Osteoblast (primary cell): ENCODE results near the gene JPH3. TPM values are rescaled to one million over a fixed set of nuclear protein-coding genes. Genes with fewer than 3 reads are reported as not detected.
A peak's percentile ranks its signal among the peaks of the same experiment; 100 is the strongest.

Source experiments
- DNase-seq: peaks from one replicate; pipeline ENCODE4 v3.0.0; 2011; ENCODE audit warnings: low spot score, mixed read lengths; ENCODE audit not compliant: insufficient read length; ENCODE audit errors: missing footprints
- H2AFZ ChIP-seq: 2 replicates; pipeline ENCODE4 v1.6.0; 2011; ENCODE audit warnings: mild to moderate bottlenecking, low read length
- H3K27ac ChIP-seq: 2 replicates; pipeline ENCODE4 v1.5.1; 2011; ENCODE audit warnings: mild to moderate bottlenecking, low read depth, low read length, moderate library complexity
- H3K27me3 ChIP-seq: 2 replicates; pipeline ENCODE4 v1.6.0; 2012; ENCODE audit warnings: mild to moderate bottlenecking, control low read depth, inconsistent platforms, low read length, moderate library complexity; ENCODE audit not compliant: insufficient read depth
- H3K36me3 ChIP-seq: 2 replicates; pipeline ENCODE4 v1.5.1; 2011; ENCODE audit warnings: mild to moderate bottlenecking, low read length, control low read depth, moderate library complexity; ENCODE audit not compliant: insufficient read depth
- H3K4me1 ChIP-seq: 2 replicates; pipeline ENCODE4 v1.5.1; 2011; ENCODE audit warnings: mild to moderate bottlenecking, low read length, control low read depth, moderate library complexity; ENCODE audit not compliant: insufficient read depth
- H3K4me2 ChIP-seq: 2 replicates; pipeline ENCODE4 v1.6.0; 2011; ENCODE audit warnings: mild to moderate bottlenecking, low read length; ENCODE audit not compliant: insufficient read depth
- H3K4me3 ChIP-seq: fragments of 200-600 bp; sonication (generic); 3 replicates; pipeline ENCODE4 v1.5.1; 2012; ENCODE audit warnings: mild to moderate bottlenecking, low read length, inconsistent platforms; ENCODE audit not compliant: insufficient read depth
- H3K79me2 ChIP-seq: 2 replicates; pipeline ENCODE4 v1.6.0; 2012; ENCODE audit warnings: mild to moderate bottlenecking, low read length, control low read depth, inconsistent platforms; ENCODE audit not compliant: insufficient read depth
- H3K9me3 ChIP-seq: 2 replicates; pipeline ENCODE4 v1.5.1; 2011; ENCODE audit warnings: low read depth, low read length, control low read depth
- H4K20me1 ChIP-seq: 2 replicates; pipeline ENCODE4 v1.6.0; 2012; ENCODE audit warnings: mild to moderate bottlenecking, low read length, control low read depth; ENCODE audit not compliant: insufficient read depth
- total RNA-seq: library from RNA; depleted of rRNA; stranded (reverse); fragments of >200 nt; gene quantifications from 2 replicates; pipeline ENCODE4 v1.2.3, GENCODE V29; 2012
- TF ChIP-seq, protein P1 (sequence below): IDR thresholded peaks from 2 replicates; pipeline ENCODE4 v1.5.1; 2011; ENCODE audit warnings: mild to moderate bottlenecking, low read depth, low read length, moderate library complexity; ENCODE audit errors: extremely low read depth

Gene JPH3
- total RNA-seq, 1 donor: not detected

- Histone ChIP-seq H4K20me1 (no peaks in the 10 kb centered on the region), H3K27ac (no peak overlapping the region), H3K36me3 (no peaks in the 10 kb centered on the region), H3K4me1 (no peaks in the 10 kb centered on the region), H3K27me3 (peaks cover under 1% of the 10 kb centered on the region), H3K9me3 (no peaks in the 10 kb centered on the region), H3K4me2 (no peak overlapping the region), H3K79me2 (no peaks in the 10 kb centered on the region), H2AFZ (no peak overlapping the region), H3K4me3 (no peak overlapping the region)
- DNase-seq: peak; percentile 90
- TF ChIP-seq, protein P1, sequence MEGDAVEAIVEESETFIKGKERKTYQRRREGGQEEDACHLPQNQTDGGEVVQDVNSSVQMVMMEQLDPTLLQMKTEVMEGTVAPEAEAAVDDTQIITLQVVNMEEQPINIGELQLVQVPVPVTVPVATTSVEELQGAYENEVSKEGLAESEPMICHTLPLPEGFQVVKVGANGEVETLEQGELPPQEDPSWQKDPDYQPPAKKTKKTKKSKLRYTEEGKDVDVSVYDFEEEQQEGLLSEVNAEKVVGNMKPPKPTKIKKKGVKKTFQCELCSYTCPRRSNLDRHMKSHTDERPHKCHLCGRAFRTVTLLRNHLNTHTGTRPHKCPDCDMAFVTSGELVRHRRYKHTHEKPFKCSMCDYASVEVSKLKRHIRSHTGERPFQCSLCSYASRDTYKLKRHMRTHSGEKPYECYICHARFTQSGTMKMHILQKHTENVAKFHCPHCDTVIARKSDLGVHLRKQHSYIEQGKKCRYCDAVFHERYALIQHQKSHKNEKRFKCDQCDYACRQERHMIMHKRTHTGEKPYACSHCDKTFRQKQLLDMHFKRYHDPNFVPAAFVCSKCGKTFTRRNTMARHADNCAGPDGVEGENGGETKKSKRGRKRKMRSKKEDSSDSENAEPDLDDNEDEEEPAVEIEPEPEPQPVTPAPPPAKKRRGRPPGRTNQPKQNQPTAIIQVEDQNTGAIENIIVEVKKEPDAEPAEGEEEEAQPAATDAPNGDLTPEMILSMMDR: no peak
These were observed 91.5 kb downstream of the JPH3 start for GRCh38 chr16:87693827-87694226.

DNA sequence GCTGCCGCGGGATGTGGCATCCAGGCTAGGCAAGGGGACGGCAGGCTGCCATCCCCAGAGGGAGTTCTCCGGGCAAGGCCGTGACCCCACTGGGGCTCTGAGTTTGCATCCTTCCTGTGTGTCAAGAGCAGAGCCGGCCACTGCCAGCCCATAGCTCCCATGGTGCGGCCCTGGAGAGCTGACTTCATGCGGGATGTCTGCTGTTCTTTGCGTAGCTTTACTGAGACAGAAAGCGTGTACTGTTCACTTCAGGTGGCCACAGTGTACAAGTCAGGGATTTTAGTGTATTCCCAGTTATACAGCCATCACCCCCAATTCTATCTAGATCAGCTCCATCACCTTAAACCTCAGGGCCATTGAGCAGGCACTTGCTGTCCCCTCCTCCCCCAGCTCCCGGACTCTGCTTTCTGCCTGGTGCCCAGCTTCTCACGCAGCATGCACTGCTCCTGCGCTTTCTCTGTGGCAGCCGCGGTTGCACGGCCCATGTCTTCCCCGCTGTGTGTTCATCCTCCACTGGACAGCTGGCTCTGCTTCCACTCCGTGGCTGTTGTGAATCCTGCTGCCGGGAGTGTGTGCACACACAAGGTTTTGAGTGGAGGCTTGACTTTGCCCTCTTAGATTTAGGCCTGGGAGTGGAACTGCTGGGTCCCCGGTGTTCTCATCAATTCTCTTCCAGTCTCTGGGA is 92.3 kb downstream of the JPH3 start:
- Histone ChIP-seq H3K9me3 (no peaks in the 10 kb centered on the region), H3K4me3 (no peak overlapping the region), H3K36me3 (no peaks in the 10 kb centered on the region), H3K4me1 (no peaks in the 10 kb centered on the region), H2AFZ (no peak overlapping the region), H3K27me3 (no peaks in the 10 kb centered on the region), H4K20me1 (no peaks in the 10 kb centered on the region), H3K27ac (no peak overlapping the region), H3K4me2 (no peak overlapping the region), H3K79me2 (no peaks in the 10 kb centered on the region)
- DNase-seq: peak; percentile 91
- TF ChIP-seq, protein P1: no peak

GRCh38 chr16:87695534-87695933 is 93.2 kb downstream of the JPH3 start:
- Histone ChIP-seq H2AFZ (no peak overlapping the region), H3K27ac (no peak overlapping the region), H3K9me3 (no peaks in the 10 kb centered on the region), H3K4me3 (no peak overlapping the region), H4K20me1 (no peaks in the 10 kb centered on the region), H3K27me3 (no peaks in the 10 kb centered on the region), H3K4me1 (no peaks in the 10 kb centered on the region), H3K36me3 (peaks cover 4% of the 10 kb centered on the region), H3K79me2 (no peaks in the 10 kb centered on the region), H3K4me2 (no peak overlapping the region)
- DNase-seq: peak; percentile 83
- TF ChIP-seq, protein P1: no peak

GRCh38 chr16:87696726-87697125 is 94.4 kb downstream of the JPH3 start:
- Histone ChIP-seq H2AFZ (no peak overlapping the region), H4K20me1 (no peaks in the 10 kb centered on the region), H3K79me2 (no peaks in the 10 kb centered on the region), H3K4me1 (no peaks in the 10 kb centered on the region), H3K4me2 (no peak overlapping the region), H3K4me3 (no peak overlapping the region), H3K9me3 (no peaks in the 10 kb centered on the region), H3K36me3 (peaks cover 4% of the 10 kb centered on the region), H3K27me3 (no peaks in the 10 kb centered on the region), H3K27ac (no peak overlapping the region)
- TF ChIP-seq, protein P1: no peak
- DNase-seq: peak; percentile 85
